ENCODE results near the gene PGAM2.
A peak's percentile ranks its signal among the peaks of the same experiment; 100 is the strongest.

Gene PGAM2

DNA sequence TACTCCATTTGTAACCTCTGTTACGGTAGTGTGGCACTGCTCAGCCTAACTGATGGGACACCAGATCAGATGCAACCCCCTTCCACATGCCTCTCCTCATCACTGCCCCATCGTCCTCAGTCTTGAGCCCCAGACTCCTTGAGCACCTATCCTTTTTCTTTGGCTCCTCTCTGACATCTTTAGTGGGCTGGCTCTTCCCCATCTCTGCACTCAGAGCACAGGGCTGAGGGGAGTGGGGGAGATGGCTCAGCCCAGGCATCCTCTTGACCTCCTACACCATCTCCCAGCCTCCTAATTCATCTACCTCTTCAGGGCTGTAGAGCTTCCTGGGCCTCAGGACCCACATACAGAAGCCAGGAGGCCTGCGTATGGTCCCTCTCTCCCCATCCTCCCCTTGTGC lies 18.4 kb upstream of the PGAM2 start:
- DNase-seq (ENCODE audit: low read depth): no peak

DNA sequence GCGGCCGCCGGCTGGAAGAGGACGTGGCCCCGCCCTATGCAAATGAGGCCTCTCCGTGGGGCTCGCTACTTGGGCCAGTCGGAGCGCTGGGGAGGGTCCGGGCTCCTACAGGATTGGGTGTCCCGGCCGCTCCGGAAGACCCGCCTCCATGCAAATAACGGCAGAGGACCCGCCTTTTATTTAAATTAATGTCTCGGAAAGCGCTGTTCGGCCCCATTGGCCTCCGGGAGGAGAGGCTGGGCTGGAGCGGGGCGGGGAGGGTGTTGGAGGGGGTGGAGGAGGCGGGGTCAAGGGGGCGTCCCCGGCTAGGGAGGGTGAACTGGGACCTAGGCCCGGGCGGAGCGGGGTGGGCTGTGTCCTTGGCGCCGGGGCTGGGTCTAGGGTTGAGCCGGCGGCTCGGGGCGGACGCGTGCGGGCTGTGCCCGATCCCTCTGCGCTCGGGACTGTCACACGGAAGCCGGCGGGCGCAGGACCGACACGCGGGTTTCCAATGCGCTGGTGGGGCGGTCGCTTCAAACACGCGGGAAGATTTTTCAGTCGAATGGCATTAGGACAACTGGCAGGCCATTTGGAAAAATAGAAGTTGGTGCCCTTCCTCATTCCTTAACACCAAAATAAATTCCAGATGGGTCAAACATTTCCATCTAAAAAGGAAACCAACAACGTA lies 17.3 kb upstream of the PGAM2 start:
- peak; percentile 98 for DNase-seq (ENCODE audit: low read depth)

DNA sequence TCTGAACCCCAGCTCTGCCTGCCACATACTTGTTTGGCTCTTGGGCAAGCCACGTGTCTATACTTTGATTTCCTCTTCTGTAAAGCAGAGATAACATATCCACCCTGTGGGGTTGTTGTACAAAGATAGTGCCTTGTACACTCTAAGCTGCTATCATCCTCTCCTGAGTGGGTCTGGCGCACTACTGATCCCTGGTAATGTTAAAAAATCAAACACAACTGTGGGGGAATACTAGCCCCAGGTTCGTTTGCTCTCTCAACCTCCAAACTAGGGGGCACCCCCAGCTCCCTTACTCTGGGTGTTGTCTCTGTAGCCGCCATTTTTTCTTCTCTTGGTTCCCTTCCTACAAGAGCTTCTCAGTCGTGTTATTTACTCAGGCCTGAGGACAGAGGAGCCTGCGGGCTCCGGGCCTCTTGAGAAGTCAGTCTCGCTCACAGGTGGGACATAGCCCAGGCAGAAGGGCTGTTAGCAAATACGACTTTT lies 15.9 kb upstream of the PGAM2 start:
- DNase-seq (ENCODE audit: low read depth): no peak

DNA sequence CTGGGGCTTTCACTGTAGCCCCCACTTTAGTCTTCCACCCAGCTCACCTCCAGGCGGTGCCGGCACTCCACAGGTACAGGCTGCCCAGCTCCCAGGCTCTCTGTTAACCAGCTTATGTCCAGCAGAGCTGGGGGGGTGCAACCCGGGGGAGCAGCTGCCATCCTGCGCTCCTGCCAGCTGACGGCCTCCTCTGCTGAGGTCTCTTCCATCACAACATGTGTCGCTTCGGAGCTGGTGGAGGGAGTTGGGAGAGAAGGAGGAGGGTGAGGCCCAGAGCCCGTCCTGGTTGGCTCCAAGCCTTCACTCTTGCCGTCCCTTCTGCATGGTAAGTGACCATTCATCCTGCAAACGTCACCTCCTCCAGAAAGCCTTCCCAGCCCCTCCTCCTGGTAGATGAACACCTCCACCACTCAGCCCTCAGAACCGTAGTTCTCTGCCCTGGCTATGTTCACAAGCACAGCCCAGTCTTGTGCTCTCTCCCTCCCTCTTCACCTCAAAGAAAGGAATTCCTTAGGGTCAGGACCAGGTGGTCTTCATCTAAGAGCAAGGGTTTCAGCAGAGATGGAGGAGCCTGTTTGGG lies 15.4 kb upstream of the PGAM2 start:
- DNase-seq (ENCODE audit: low read depth): no peak

DNA sequence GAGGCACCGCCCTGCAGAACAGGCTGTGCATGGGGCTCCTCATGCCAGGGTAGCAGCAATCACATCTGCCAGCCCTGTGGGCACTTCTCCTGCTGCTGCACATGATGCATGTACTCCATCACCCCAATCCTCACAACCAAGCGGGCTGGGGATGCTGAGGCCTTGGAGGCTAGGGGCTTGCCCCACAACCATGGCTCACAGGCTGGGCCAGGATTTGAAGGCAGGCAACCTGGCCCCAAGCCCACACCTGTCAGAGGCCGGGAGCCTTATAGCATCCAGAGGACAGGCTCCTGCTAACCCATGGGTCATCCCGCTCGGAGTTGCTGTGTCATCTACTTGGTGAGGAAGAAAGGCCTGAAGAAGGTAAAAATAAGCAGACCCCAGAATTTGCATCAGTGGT lies 14.8 kb upstream of the PGAM2 start:
- no peak for DNase-seq (ENCODE audit: low read depth)

DNA sequence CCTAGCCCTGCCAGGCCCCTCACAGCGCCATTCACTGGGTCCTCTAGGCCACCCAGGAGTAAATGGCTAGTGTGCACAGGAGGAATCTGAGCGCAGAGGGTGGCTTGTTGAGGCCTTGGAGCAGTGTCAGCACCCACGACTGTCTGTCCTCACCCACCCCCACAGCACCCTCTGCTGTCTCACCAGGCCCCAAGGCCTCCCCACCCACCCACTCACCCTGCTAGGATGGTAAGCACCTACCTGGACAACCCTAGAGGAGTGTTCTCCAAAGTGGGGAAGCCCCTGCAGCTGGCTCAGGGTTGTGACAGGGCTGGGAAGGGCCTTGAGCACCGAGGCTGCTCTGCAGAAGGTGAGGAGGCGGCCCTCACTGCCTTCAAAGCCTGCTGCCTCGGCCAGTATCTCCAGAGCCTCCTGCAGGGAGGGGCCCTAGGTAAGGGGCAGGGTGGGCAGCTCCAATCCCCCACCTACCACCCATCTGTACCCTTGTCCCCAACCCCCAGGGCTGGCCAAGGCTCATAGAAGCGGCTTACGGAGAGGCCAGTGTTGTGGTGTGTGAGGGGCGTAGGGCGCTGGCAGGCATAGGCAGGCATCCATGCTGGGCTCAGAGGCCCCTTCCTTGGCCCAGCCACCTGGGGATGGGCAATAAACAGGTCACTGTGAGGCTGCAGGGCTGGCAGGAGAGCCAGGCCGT lies 14.1 kb upstream of the PGAM2 start:
- DNase-seq (ENCODE audit: low read depth): no peak

DNA sequence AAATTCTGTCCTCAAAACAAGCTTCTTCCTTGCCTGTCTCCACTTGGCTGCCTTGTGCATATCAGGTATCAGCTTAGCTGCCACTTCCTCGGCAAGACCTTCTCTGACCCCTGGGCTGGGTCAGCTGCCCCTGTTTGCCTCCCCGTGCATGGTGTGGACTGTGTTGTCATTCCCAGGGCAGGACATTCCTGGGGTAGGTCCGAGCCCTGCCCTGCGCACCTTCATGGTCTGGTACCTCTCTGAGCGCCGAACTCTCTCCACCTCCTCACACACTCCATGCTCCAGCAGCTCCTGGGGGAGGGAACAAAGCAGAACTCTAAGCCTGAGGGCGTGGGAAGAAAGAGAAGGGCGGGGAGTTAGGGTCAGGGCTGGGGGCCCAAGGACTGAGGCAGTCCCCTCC lies 13.2 kb upstream of the PGAM2 start:
- DNase-seq (ENCODE audit: low read depth): no peak

DNA sequence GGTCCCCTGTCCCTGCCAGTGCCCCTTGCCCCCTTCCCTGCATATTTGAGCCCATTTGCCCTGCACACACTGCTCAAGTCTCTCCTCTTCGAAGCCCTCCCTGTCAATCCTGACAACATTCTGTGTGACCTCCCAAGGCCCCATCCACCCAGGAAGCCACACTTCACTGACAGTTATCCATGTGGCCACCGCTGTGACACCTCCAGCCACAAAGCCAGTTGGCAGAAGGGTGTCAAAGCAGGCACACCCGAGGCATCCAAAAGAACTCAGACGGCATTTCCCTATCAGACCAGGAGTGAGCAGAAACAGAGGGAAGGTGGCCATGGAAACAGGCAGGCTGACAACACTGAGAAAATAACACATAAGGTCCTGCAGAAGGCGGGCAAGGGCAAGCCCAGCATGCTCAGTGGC lies 12.3 kb upstream of the PGAM2 start:
- no peak for DNase-seq (ENCODE audit: low read depth)

DNA sequence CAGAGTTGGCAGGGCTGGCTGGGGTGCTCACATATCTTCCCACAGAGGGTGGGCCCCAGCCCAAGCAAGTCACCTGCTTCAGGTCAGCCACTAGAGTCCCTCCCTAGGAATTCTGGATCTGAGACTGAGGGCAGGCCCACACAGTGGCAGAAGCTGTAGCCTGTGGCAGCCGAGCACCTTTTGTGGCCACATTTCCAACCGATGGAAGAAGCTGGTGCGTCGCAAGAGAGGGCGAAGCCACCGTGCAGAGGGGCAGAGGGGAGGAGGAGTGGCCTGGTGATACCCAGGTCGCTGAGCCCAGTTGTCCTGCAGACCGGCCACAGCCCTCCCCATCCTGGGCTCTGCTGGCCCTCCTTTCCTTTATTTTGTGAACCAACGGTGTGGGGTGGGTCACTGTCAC lies 11.7 kb upstream of the PGAM2 start:
- DNase-seq (ENCODE audit: low read depth): no peak

DNA sequence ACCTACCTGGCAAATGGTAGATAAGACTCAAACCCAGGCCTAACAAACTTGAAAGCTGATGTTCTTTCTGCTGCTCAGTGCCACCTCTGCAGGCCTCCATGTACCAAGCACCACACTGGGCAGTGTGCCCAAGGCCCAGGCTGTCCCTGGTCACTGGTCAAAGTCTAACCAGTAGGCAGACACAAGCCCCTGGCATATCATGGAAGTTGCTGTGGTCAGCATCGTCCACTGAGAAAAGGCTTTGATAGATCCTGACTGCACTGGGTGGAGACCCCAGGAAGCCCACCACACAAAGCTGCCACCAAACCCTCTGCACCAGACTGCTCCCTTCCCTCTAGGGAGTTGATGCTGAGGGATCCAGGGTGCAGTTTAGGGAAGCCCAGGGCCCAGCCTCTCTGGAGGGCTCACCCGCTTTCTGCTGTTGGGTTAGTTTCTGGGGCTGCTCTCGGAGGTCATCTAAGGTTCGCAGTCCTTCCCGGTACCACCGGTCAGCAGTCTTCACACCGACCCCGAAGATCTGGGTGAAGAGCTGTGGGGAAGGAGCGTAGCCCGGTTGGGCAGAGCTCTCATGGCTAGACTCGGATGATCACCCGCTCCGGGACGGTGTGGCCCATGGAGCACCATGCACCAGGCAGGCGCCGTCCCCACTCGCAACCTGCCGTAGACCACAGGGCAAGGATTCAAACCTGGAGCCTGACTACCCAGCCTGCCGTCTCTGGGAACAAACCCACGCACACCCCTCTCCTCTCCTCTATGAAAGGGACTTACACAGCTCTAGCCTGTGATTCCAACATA lies 10.9 kb upstream of the PGAM2 start:
- DNase-seq (ENCODE audit: low read depth): no peak

DNA sequence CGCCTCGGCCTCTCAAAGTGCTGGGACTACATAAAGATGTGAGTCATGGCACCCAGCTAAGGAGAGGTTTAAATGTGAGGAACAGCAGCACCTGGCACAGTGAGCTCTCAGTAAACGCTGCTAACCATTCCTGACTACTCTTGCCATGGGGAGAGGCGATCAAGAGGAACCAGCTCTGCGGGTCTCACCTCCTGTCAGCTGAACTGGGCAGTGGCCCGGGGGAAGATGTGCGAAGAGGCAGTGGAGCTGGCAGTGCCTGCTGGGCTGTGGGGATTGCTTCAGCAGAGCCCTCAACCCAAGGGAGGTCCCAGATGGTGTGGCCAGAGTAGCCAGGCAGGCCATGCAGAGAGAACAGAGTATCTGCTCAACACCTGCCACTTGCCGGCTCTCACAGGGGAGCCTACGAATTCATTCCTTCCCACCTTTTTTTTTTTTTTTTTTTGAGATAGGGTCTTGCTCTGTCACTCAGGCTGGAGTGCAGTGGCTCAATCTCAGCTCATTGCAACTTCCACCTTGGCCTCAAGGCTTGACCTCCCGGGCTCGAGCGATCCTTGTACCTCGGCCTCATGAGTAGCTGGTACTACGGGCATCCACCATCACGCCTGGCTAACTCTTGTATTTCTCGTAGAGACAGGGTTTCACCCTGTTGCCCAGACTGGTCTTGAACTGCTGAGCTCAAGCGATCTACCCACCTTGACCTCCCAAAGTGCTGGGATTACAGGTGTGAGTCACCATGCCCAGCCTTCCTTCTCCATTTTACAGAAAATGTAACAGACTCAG lies 10.1 kb upstream of the PGAM2 start:
- DNase-seq (ENCODE audit: low read depth): no peak

DNA sequence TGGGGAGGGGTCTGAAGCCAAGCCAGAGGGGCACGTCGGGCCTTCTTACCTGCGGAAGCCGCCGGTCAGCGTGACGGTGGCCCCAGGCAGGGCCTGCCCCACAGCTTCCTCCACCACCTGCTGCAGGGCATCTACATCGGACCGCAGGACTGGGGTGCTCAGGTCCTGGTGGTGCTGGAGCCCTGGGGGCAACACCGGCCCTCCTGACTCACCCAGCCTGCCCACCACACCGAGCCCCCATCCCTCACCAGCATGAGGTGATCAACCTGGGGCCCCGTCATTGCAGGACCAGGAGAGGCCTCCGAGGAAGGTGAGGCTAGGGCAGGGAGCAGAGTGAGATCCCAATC lies 9.0 kb upstream of the PGAM2 start:
- no peak for DNase-seq (ENCODE audit: low read depth)

DNA sequence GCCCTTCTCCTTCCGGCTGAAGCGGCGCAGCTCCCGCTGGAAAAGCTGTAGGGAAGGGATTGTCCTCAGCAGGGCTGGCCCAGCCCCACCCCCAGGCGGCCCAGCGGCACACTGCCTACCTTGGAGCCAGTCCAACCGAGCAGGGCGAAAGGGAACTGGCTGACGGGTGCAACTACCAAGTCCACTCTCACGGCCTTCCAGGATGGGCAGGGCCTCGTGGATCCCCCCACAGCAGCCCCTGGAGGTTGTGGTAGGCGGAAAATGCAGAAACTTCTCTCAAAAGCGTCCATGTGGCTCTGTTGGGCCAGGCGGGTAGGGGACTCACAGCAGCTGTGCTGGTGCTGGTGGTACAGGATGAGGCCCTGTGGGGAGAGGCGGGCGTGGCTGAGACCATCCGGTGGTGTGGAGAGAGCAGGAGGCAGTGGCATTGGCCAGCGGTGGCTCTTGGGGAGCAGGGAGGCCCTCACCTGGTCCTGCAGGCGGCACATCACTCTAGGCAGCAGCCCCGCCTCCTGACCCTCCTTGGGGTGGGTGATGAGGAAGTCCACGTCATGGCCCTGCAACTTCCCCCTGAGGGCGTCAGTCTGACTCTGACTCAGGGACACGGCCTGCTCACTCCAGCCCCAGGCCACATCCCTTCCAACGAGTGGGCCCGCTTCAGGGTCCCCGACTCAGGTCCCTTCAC lies 8.4 kb upstream of the PGAM2 start:
- DNase-seq (ENCODE audit: low read depth): no peak

DNA sequence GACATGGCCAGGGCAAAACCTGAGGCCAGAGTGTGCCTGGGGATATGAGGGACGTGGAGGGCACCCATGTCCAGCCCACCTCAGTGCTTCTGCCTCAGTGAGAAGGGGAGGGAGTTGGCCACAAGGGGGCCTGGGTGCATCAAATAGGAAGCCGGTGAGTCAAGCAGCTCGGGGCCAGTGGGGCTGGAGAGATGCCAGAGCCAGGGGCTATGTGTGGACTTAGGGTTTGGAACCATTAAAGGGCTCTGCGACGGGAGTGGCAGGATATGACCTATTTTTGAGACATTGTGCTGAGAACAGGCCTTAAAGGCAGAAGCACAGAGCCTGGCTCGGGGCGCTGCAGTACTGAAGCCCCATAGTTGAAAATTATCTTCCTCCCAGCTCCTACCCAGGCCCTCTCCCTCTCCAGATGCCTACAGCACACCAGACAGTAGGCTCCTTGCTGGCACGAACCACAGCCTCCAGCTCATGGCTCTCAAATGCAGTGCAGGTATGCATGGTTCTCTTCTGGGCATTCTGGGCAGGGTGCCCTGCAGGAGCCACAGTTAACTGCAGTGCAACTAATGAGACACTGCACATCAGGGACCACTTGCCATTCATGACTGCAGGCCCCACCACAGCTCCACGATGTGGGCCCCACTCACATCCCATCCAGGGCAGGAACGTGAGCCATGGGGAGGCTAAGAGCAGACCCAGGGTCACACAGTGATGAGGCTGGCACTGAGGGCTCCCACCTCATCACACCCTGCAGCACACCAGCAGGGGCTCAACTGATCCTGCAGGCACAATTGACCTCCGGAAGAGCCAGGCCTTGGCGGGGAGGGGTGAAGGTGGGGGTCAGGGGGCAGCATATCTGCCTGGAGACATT lies 7.2 kb upstream of the PGAM2 start:
- DNase-seq (ENCODE audit: low read depth): no peak

DNA sequence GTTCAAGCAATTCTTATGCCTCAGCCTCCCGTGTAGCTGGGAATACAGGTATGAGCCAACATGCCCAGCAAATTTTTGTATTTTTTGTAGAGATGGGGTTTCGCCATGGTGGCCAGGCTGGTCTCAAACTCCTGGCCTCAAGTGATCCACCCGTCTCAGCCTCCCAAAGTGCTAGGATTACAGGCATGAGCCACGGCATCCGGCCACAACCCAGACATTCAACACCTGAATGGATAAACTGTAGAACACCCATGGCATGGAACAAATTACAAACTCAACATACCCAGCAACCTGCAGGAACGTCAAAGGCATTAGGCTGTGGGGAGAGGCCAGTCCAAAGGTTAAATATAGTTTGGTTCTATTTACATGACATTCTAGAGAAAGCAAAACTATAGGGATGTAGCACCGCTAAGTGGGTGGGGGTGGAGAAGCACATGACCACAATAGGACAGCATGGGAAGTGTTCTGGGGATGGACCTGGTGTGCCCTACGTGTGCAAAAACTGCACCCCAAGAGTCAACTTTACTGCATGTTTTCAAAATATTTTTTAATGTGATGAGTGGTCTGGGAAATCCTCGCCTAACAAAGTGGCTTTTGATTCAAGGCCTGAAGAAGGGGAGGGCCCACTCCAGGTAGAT lies 6.5 kb upstream of the PGAM2 start:
- no peak for DNase-seq (ENCODE audit: low read depth)

DNA sequence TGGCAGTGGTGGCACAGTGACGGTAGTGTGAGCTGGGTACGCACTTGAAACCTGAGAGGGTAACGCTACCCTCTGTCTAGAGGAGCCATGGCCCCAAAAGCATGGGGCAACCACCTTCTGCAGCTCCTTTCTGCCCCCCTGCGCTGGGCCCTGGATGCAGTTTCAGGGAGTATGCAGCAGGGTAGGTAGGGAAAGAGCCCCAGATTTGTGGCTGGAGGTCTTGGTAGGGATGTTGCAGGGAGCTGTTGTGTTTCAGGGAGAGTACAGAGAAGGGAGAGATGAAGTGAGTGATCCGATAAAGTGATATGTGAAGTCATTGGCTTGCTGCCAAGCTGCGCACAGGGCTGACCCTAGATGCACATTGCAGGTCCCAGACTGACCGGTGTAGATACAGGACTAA lies 2.7 kb upstream of the PGAM2 start:
- no peak for DNase-seq (ENCODE audit: low read depth)

DNA sequence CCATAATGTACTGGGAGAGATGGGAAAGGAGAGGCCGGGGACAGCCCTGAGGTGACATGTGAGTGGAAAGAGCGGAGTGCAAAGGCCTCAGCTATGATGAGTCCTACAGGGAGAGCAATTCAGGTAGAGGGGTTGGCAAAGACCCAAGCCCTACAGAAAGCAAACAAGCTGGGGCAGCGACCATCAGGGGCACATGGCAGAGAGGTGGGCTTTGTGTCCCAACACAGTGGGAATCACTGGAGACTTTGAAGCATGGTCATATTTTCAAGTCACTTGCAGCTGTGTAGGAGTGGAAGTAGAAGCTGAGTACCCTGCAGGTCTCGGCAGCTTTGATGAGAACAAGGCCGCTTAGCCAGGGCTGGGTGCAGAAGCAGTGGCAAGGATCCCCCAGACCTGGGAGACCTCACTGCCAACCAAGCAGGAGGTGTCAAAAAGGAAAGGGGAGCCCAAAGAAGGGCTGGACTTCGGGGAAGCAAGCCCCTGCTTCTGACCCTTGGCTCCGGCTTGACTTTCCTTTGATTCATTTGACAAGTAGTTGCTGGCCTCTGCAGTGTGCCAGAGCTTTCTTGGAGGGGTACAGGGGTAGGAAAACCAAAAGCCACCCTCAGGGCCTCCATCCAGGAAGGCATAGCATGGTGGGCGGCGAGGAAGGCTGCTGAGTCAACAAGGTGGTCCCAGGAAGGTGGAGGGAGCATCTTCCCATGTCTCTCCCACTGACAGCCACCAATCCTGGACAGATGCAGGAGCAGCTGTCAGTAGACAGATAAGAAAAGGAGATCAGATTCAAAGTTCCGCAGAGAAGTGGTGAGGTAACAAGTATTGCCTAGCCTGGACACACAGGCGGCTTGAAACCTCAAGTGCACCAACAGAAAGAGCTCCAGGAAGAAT lies 1.9 kb upstream of the PGAM2 start:
- DNase-seq (ENCODE audit: low read depth): no peak

DNA sequence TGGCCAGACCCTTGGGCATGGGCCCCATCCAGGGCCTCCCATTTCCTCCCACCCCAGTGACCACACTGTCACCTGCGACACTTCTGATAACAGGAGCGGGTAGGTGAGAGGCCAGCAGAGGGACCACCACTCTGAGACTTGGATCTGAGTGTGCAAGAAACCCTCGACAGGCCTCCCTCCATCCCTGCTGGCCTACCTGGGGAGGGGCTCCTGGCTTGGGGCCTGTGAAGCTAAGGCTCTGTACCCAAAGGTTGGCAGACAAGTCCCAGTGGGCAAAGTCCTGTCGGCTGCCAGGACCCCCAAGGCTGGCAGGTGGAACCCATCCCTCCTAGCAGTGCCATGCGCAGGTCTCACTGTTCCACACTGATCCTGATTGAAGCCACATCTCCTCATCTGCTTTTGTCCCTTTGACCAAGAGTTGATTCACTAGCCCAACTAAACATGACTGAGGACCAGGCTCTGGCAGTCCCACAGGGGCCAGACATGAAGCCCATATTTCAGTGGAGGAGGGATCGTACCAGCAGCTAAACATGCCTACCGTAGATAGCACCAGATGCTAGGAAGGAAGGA lies 1.2 kb upstream of the PGAM2 start:
- no peak for DNase-seq (ENCODE audit: low read depth)

DNA sequence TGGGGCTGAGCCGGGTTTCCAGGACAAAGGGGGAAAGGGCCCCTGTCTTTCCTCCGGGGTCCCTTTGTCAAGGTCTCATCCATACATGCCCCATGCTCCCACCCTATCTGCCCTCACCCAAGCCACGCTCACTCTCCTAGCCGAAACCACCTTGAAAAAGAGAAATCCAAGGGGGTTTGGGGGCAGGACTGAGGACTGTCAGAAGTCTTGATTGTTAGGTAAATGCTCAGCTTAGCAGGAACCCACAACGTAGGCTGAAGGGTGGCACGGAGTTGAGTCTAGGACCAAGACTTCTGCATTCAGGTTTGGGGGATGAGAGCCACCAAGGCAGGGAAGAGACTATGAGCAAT lies 719 bp upstream of the PGAM2 start:
- no peak for DNase-seq (ENCODE audit: low read depth)

Measured in activated T-helper 9 cell treated with anti-CD3 and anti-CD28 coated beads, Interleukin-2, amount 50 U/mL, for 16 hours (primary cell).